Astrocyte (in vitro differentiated cells and primary cell): Measurements from ENCODE around the gene EDNRA. TPM values are rescaled to one million over a fixed set of nuclear protein-coding genes. Genes with fewer than 3 reads are reported as not detected.

Source experiments
- DNase-seq: peaks from one replicate; pipeline ENCODE4 v3.0.0-alpha.2; 2010; ENCODE audit warnings: low read depth
- FAIRE-seq: peaks from 2 replicates; lab custom pipeline; 2011; peaks lifted over from hg19 to GRCh38; lab: Jason Lieb, UNC
- H2AFZ ChIP-seq: 2 replicates; pipeline ENCODE4 v1.6.0; 2012; ENCODE audit warnings: low read depth, low read length, inconsistent platforms
- H3K27ac ChIP-seq: 2 replicates; pipeline ENCODE4 v1.5.1; 2011; ENCODE audit warnings: low read depth, low read length, inconsistent platforms
- H3K27me3 ChIP-seq: 2 replicates; pipeline ENCODE4 v1.6.0; 2011; ENCODE audit warnings: low read length, inconsistent platforms; ENCODE audit not compliant: insufficient read depth
- H3K36me3 ChIP-seq: 2 replicates; pipeline ENCODE4 v1.5.1; 2011; ENCODE audit warnings: low read length, inconsistent platforms; ENCODE audit not compliant: insufficient read depth
- H3K4me1 ChIP-seq: 2 replicates; pipeline ENCODE4 v1.5.1; 2011; ENCODE audit warnings: low read length, inconsistent platforms; ENCODE audit not compliant: insufficient read depth
- H3K4me2 ChIP-seq: 2 replicates; pipeline ENCODE4 v1.6.0; 2012; ENCODE audit warnings: low read length, inconsistent platforms
- H3K4me3 ChIP-seq: 2 replicates; pipeline ENCODE4 v1.5.1; 2011; ENCODE audit warnings: low read depth, mild to moderate bottlenecking, low read length, inconsistent platforms; ENCODE audit not compliant: insufficient read depth
- H3K79me2 ChIP-seq: 2 replicates; pipeline ENCODE4 v1.6.0; 2012; ENCODE audit warnings: mild to moderate bottlenecking, low read length, inconsistent platforms; ENCODE audit not compliant: insufficient read depth
- H3K9ac ChIP-seq: 2 replicates; pipeline ENCODE4 v1.6.0; 2012; ENCODE audit warnings: mild to moderate bottlenecking, low read length, inconsistent platforms
- H3K9me3 ChIP-seq: 2 replicates; pipeline ENCODE4 v1.5.1; 2012; ENCODE audit warnings: low read depth, mild to moderate bottlenecking, low read length, inconsistent platforms; ENCODE audit not compliant: insufficient read depth
- H4K20me1 ChIP-seq: 2 replicates; pipeline ENCODE4 v1.6.0; 2012; ENCODE audit warnings: low read length, inconsistent platforms; ENCODE audit not compliant: insufficient read depth
- H3K27ac Mint-ChIP-seq: one replicate; pipeline ENCODE4 v1.8.0; 2021; ENCODE audit warnings: mild to moderate bottlenecking, mixed read lengths; ENCODE audit not compliant: unreplicated experiment
- H3K27me3 Mint-ChIP-seq: one replicate; pipeline ENCODE4 v1.8.0; 2021; ENCODE audit warnings: low read depth, mixed read lengths; ENCODE audit not compliant: unreplicated experiment
- H3K36me3 Mint-ChIP-seq: one replicate; pipeline ENCODE4 v1.8.0; 2021; ENCODE audit warnings: low read depth, mixed read lengths; ENCODE audit not compliant: unreplicated experiment
- H3K4me1 Mint-ChIP-seq: one replicate; pipeline ENCODE4 v1.8.0; 2021; ENCODE audit warnings: low read depth, mixed read lengths; ENCODE audit not compliant: unreplicated experiment
- H3K4me3 Mint-ChIP-seq: one replicate; pipeline ENCODE4 v1.8.0; 2021; ENCODE audit warnings: mild to moderate bottlenecking, moderate library complexity, mixed read lengths; ENCODE audit not compliant: unreplicated experiment
- H3K9me3 Mint-ChIP-seq: one replicate; pipeline ENCODE4 v1.8.0; 2021; ENCODE audit warnings: mild to moderate bottlenecking, mixed read lengths; ENCODE audit not compliant: unreplicated experiment
- EZH2 ChIP-seq: IDR thresholded peaks from 2 replicates; pipeline ENCODE4 v1.6.1; 2012; ENCODE audit warnings: mild to moderate bottlenecking, low read length, inconsistent platforms; ENCODE audit not compliant: insufficient read depth
- total RNA-seq: library from RNA; stranded (reverse); gene quantifications from 2 replicates; pipeline ENCODE4 v1.2.1, GENCODE V29; 2021
- TF ChIP-seq, protein P1 (sequence below): IDR thresholded peaks from 2 replicates; pipeline ENCODE4 v1.5.1; 2011; ENCODE audit warnings: low read depth, mild to moderate bottlenecking, inconsistent platforms, low read length, moderate library complexity; ENCODE audit not compliant: insufficient read depth

Gene EDNRA
- total RNA-seq, 1 donor from 2014 or later = 6.4 TPM

DNA sequence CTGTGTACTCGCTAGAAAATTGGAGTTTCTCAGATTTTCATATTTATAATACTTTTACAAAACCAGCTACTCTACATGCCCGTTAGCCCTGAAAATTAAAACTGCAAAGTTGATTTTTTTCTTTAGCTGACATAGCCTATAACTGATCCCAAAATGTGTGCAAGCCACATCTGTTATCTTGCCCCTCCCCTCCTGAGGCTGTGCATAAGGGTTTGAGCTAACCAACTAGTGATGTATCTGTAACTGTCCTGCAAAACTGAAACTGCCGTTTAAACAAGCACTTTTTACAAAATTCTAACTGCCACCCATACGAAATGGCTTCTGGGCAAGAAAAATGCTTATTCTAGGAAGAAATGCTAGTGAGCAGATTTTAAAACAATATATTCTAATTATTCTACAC is 59.1 kb downstream of the EDNRA start:
- H3K36me3 Mint-ChIP-seq = no peaks in the 10 kb centered on the region
- no peak overlapping the region for H2AFZ ChIP-seq
- no peak for FAIRE-seq

DNA sequence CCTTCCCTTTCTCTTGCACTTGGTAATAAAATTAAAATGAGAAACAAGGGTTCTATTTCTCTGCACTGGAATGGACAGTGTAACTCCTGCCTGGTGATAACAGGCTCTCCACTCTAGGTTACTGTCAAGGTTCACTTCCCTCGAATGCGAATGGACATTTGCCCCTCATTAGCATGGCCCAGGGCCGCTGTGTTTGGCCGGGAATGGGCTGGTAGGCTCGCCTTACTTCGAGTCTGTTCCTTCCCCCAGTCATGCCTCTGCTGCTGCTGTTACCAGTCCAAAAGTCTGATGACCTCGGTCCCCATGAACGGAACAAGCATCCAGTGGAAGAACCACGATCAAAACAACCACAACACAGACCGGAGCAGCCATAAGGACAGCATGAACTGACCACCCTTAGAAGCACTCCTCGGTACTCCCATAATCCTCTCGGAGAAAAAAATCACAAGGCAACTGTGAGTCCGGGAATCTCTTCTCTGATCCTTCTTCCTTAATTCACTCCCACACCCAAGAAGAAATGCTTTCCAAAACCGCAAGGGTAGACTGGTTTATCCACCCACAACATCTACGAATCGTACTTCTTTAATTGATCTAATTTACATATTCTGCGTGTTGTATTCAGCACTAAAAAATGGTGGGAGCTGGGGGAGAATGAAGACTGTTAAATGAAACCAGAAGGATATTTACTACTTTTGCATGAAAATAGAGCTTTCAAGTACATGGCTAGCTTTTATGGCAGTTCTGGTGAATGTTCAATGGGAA is 61.5 kb downstream of the EDNRA start:
- H3K27ac Mint-ChIP-seq = no peak overlapping the region
- Histone ChIP-seq H2AFZ (no peak overlapping the region), H3K27me3 (no peaks in the 10 kb centered on the region), H3K4me2 (peak overlapping the region; percentile 45), H3K9me3 (no peaks in the 10 kb centered on the region), H3K4me1 (peaks cover 14% of the 10 kb centered on the region), H3K9ac (peak overlapping the region; percentile 9), H3K36me3 (no peaks in the 10 kb centered on the region), H3K4me3 (no peak overlapping the region), H3K27ac (peak overlapping the region; percentile 67), H3K79me2 (no peaks in the 10 kb centered on the region), H4K20me1 (no peaks in the 10 kb centered on the region)
- H3K9me3 Mint-ChIP-seq = no peaks in the 10 kb centered on the region
- peaks cover 3% of the 10 kb centered on the region for H3K27me3 Mint-ChIP-seq
- TF ChIP-seq, protein P1, sequence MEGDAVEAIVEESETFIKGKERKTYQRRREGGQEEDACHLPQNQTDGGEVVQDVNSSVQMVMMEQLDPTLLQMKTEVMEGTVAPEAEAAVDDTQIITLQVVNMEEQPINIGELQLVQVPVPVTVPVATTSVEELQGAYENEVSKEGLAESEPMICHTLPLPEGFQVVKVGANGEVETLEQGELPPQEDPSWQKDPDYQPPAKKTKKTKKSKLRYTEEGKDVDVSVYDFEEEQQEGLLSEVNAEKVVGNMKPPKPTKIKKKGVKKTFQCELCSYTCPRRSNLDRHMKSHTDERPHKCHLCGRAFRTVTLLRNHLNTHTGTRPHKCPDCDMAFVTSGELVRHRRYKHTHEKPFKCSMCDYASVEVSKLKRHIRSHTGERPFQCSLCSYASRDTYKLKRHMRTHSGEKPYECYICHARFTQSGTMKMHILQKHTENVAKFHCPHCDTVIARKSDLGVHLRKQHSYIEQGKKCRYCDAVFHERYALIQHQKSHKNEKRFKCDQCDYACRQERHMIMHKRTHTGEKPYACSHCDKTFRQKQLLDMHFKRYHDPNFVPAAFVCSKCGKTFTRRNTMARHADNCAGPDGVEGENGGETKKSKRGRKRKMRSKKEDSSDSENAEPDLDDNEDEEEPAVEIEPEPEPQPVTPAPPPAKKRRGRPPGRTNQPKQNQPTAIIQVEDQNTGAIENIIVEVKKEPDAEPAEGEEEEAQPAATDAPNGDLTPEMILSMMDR = no peak
- TF ChIP-seq EZH2 = no peak
- FAIRE-seq = no peak
- peaks cover 12% of the 10 kb centered on the region for H3K4me1 Mint-ChIP-seq
- DNase-seq = peak; percentile 64
- H3K4me3 Mint-ChIP-seq = no peak overlapping the region
- H3K36me3 Mint-ChIP-seq = no peaks in the 10 kb centered on the region

More for the DNA sequence above, 59.1 kb downstream of the EDNRA start:
- Histone ChIP-seq H3K4me3 (no peak overlapping the region), H3K4me2 (no peak overlapping the region), H3K27ac (no peak overlapping the region), H3K27me3 (no peaks in the 10 kb centered on the region), H4K20me1 (no peaks in the 10 kb centered on the region), H3K79me2 (no peaks in the 10 kb centered on the region), H3K9me3 (no peaks in the 10 kb centered on the region), H3K36me3 (no peaks in the 10 kb centered on the region), H3K4me1 (no peaks in the 10 kb centered on the region), H3K9ac (no peak overlapping the region)
- DNase-seq = no peak
- no peaks in the 10 kb centered on the region for H3K27me3 Mint-ChIP-seq
- H3K4me1 Mint-ChIP-seq = no peaks in the 10 kb centered on the region
- H3K9me3 Mint-ChIP-seq = no peaks in the 10 kb centered on the region
- no peak for TF ChIP-seq EZH2
- TF ChIP-seq, protein P1 = no peak
- H3K27ac Mint-ChIP-seq = no peak overlapping the region
- no peak overlapping the region for H3K4me3 Mint-ChIP-seq

DNA sequence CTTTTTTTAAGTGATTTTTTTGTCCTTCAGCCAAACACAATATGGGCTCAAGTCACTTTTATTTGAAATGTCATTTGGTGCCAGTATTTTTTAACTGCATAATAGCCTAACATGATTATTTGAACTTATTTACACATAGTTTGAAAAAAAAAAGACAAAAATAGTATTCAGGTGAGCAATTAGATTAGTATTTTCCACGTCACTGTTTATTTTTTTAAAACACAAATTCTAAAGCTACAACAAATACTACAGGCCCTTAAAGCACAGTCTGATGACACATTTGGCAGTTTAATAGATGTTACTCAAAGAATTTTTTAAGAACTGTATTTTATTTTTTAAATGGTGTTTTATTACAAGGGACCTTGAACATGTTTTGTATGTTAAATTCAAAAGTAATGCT is 62.1 kb downstream of the EDNRA start:
- no peaks in the 10 kb centered on the region for H3K27me3 ChIP-seq
- H3K4me2 ChIP-seq = peak overlapping the region; percentile 45
- no peak overlapping the region for H2AFZ ChIP-seq
- TF ChIP-seq, protein P1 = no peak
- no peak for TF ChIP-seq EZH2
- Mint-ChIP-seq H3K4me3 (no peak overlapping the region), H3K36me3 (no peaks in the 10 kb centered on the region), H3K27ac (no peak overlapping the region), H3K4me1 (peaks cover 19% of the 10 kb centered on the region), H3K27me3 (peaks cover 3% of the 10 kb centered on the region), H3K9me3 (no peaks in the 10 kb centered on the region)
- H3K9me3 ChIP-seq = no peaks in the 10 kb centered on the region
- peaks cover 19% of the 10 kb centered on the region for H3K4me1 ChIP-seq
- H3K27ac ChIP-seq = peak overlapping the region; percentile 67
- H3K79me2 ChIP-seq = no peaks in the 10 kb centered on the region
- no peaks in the 10 kb centered on the region for H4K20me1 ChIP-seq
- DNase-seq (peak; percentile 54), FAIRE-seq (no peak)
- no peak overlapping the region for H3K4me3 ChIP-seq
- peak overlapping the region; percentile 9 for H3K9ac ChIP-seq
- H3K36me3 ChIP-seq = no peaks in the 10 kb centered on the region
